ENCODE measurements around the gene COL4A2.
A peak's percentile ranks its signal among the peaks of the same experiment; 100 is the strongest.

DNA sequence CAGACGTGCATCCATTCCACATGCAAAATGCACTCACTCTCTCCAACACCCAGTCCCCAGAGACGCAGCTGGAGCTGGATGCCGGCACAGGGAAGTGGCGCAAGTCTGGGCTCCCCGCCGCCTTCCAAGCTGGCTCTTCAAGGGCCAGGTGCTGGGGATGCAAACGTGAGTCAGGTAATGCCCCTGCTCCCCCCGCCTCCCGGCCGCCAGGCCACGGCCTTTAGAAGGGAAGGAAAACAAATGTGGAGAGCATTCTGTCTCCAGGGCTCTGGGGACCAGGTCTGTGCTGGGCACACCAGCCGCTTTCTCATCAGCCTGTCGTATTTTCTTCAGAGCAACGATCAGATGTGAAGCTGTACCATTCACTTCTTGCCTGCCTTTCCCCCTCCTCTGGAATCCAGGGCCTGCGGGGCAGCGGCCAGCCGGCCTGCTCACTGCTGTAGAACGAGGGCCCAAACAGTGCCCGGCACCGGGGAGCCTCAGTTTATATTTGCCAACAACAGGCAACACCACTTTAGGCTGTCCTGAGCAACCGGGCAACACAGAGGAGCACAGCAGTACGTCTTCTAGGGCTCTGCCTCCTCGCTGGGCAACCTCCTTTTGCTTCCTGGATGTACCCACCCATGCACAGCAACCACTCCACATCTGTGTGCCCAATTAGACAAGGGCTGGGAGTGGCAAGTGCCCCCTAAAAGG lies 250.7 kb downstream of the COL4A2 start:
- peak in 1 of 4 donors; percentile 23 for TF ChIP-seq POLR2A (IDR thresholded peaks at IDR 0.05)
- TF ChIP-seq CTCF (IDR thresholded peaks at IDR 0.05): no peak
- peak in 2 of 4 donors; percentile 19 to 31 for TF ChIP-seq EP300 (IDR thresholded peaks at IDR 0.05)
- TF ChIP-seq POLR2AphosphoS5 (IDR thresholded peaks at IDR 0.05): peak; percentile 38 to 44
